SK-N-SH treated with all-trans-retinoic acid at 6 μM for 48 hours (cell line): ENCODE measurements around the gene EHD1.

ENCODE experiments used
- ATAC-seq: fragments of 200-7000 bp; cut with Tn5 transposase; 3 replicates; pipeline ENCODE4 v1.9.1; 2020; ENCODE audit warnings: mild to moderate bottlenecking, moderate library complexity
- BACH2 ChIP-seq: fragments of 250-450 bp; sonication (Bioruptor Pico); IDR thresholded peaks from 2 replicates; pipeline ENCODE4 v1.9.0; 2021; ENCODE audit warnings: mild to moderate bottlenecking, borderline replicate concordance
- CREB5 ChIP-seq: fragments of 250-450 bp; sonication (Bioruptor Pico); IDR thresholded peaks from 2 replicates; pipeline ENCODE4 v1.5.1; 2020; ENCODE audit warnings: low read depth, mild to moderate bottlenecking, moderate library complexity
- CSDC2 ChIP-seq: fragments of 250-450 bp; sonication (Bioruptor Pico); IDR thresholded peaks from 2 replicates; pipeline ENCODE4 v1.5.0; 2020; ENCODE audit warnings: mild to moderate bottlenecking, moderate library complexity
- CSRNP3 ChIP-seq: fragments of 250-450 bp; sonication (Bioruptor Pico); IDR thresholded peaks from 2 replicates; pipeline ENCODE4 v1.5.1; 2021; ENCODE audit warnings: mild to moderate bottlenecking, moderate library complexity
- ESRRG ChIP-seq: fragments of 250-450 bp; sonication (Bioruptor Pico); IDR thresholded peaks from 2 replicates; pipeline ENCODE4 v1.6.1; 2021; ENCODE audit warnings: mild to moderate bottlenecking
- GLIS3 ChIP-seq: fragments of 250-450 bp; sonication (Bioruptor Pico); IDR thresholded peaks from 2 replicates; pipeline ENCODE4 v1.5.0; 2020; ENCODE audit warnings: mild to moderate bottlenecking, moderate library complexity
- ISL1 ChIP-seq: fragments of 250-450 bp; sonication (Bioruptor Pico); IDR thresholded peaks from 2 replicates; pipeline ENCODE4 v2.1.2; 2022; ENCODE audit warnings: mild to moderate bottlenecking, moderate library complexity
- PATZ1 ChIP-seq: fragments of 250-450 bp; sonication (Bioruptor Pico); IDR thresholded peaks from 2 replicates; pipeline ENCODE4 v1.8.0; 2020; ENCODE audit warnings: mild to moderate bottlenecking, moderate library complexity, borderline replicate concordance
- POU6F1 ChIP-seq: fragments of 250-450 bp; sonication (Bioruptor Pico); IDR thresholded peaks from 2 replicates; pipeline ENCODE4 v1.8.0; 2021; ENCODE audit warnings: low read depth, mild to moderate bottlenecking, moderate library complexity, borderline replicate concordance
- PPARA ChIP-seq: fragments of 250-450 bp; sonication (Bioruptor Pico); IDR thresholded peaks from 2 replicates; pipeline ENCODE4 v1.5.0; 2020; ENCODE audit warnings: mild to moderate bottlenecking, borderline replicate concordance
- RARB ChIP-seq: fragments of 250-450 bp; sonication (Bioruptor Pico); IDR thresholded peaks from 2 replicates; pipeline ENCODE4 v1.8.0; 2021; ENCODE audit warnings: mild to moderate bottlenecking, moderate library complexity
- SNAI2 ChIP-seq: fragments of 250-450 bp; sonication (Bioruptor Pico); IDR thresholded peaks from 2 replicates; pipeline ENCODE4 v1.5.0; 2020; ENCODE audit warnings: mild to moderate bottlenecking, moderate library complexity
- TCF4 ChIP-seq: fragments of 250-450 bp; sonication (Bioruptor Pico); IDR thresholded peaks from 2 replicates; pipeline ENCODE4 v1.8.0; 2021; ENCODE audit warnings: mild to moderate bottlenecking, moderate library complexity, borderline replicate concordance
- TOX ChIP-seq: fragments of 250-450 bp; sonication (Bioruptor Pico); IDR thresholded peaks from 2 replicates; pipeline ENCODE4 v1.8.0; 2021; ENCODE audit warnings: mild to moderate bottlenecking, moderate library complexity, borderline replicate concordance
- TSHZ2 ChIP-seq: fragments of 250-450 bp; sonication (Bioruptor Pico); IDR thresholded peaks from 2 replicates; pipeline ENCODE4 v1.5.0; 2020; ENCODE audit warnings: mild to moderate bottlenecking, moderate library complexity
- ZC3H10 ChIP-seq: fragments of 250-450 bp; sonication (Bioruptor Pico); IDR thresholded peaks from 2 replicates; pipeline ENCODE4 v1.5.1; 2021; ENCODE audit warnings: mild to moderate bottlenecking, moderate library complexity
- ZFP3 ChIP-seq: fragments of 250-450 bp; sonication (Bioruptor Pico); IDR thresholded peaks from 2 replicates; pipeline ENCODE4 v1.5.0; 2020; ENCODE audit warnings: mild to moderate bottlenecking, moderate library complexity
- ZFP30 ChIP-seq: fragments of 450-650 bp; formaldehyde crosslinking; IDR thresholded peaks from 2 replicates; pipeline ENCODE4 v1.5.0; 2022; ENCODE audit warnings: mild to moderate bottlenecking, moderate library complexity
- ZNF8 ChIP-seq: fragments of 450-650 bp; formaldehyde crosslinking; IDR thresholded peaks from 2 replicates; pipeline ENCODE4 v1.5.0; 2020; ENCODE audit warnings: mild to moderate bottlenecking, moderate library complexity

Gene EHD1

GRCh38 chr11:64878494-64879243, at the start of gene EHD1:
EHD1 (minus strand) TSS chr11:64878621; CDS start chr11:64878464, 157 bp downstream.
- ATAC-seq = peak; percentile 88
- no peak for TF ChIP-seq POU6F1
- TF ChIP-seq SNAI2 = peak; percentile 97
- TF ChIP-seq CSRNP3 = no peak
- TF ChIP-seq PATZ1 (CRISPR knock-in tag) = peak; percentile 58; the same call in 1 of the 2 replicates
- TF ChIP-seq ZNF8 (CRISPR knock-in tag) = no peak
- TF ChIP-seq GLIS3 (CRISPR knock-in tag) = no peak
- TF ChIP-seq ESRRG = no peak
- TF ChIP-seq ZFP3 (CRISPR knock-in tag) = no peak
- TF ChIP-seq ZFP30 (CRISPR knock-in tag) = no peak

GRCh38 chr11:64926689-64927088, 48.3 kb upstream of the EHD1 start:
- no peak for ATAC-seq

GRCh38 chr11:64925536-64926436, 47.4 kb upstream of the EHD1 start:
- ATAC-seq = no peak
- TF ChIP-seq RARB = no peak
- no peak for TF ChIP-seq CSDC2 (CRISPR knock-in tag)
- no peak for TF ChIP-seq GLIS3 (CRISPR knock-in tag)
- TF ChIP-seq TCF4 (CRISPR knock-in tag) = no peak
- no peak for TF ChIP-seq TSHZ2
- TF ChIP-seq ZNF8 (CRISPR knock-in tag) = no peak
- TF ChIP-seq ZFP3 (CRISPR knock-in tag) = no peak
- no peak for TF ChIP-seq PPARA
- TF ChIP-seq ZC3H10 = no peak
- no peak for TF ChIP-seq SNAI2
- no peak for TF ChIP-seq ISL1
- no peak for TF ChIP-seq CREB5 (CRISPR knock-in tag)

More at GRCh38 chr11:64926689-64927088, 48.3 kb upstream of the EHD1 start:
- TF ChIP-seq BACH2 (CRISPR knock-in tag) (no peak), GLIS3 (CRISPR knock-in tag) (no peak), CREB5 (CRISPR knock-in tag) (no peak), ISL1 (no peak), TOX (CRISPR knock-in tag) (no peak), CSRNP3 (no peak), ESRRG (no peak), TCF4 (CRISPR knock-in tag) (no peak)
